Thyroid gland (tissue), 4 donors: ENCODE measurements around the gene CNNM1.

Experiments used
- POLR2A ChIP-seq, 2 donors: fragments of 450-650 bp; IDR thresholded peaks; one replicate each; pipeline ENCODE4 v1.6.1; 2017; ENCODE audit warnings: antibody characterized with exemption in 2 of 2, mild to moderate bottlenecking in 2 of 2, moderate library complexity in 1 of 2
- TF ChIP-seq, protein P1 (sequence below), 6 experiments: fragments of 200-600 bp in 3 of 6; fragments of 450-650 bp in 3 of 6; sonication (generic) in 3 of 6; IDR thresholded peaks; one replicate each; pipeline ENCODE4 v1.5.1; 2016 to 2019; ENCODE audit warnings: antibody characterized with exemption in 6 of 6, mild to moderate bottlenecking in 2 of 6, inconsistent platforms in 1 of 6, moderate library complexity in 1 of 6

DNA sequence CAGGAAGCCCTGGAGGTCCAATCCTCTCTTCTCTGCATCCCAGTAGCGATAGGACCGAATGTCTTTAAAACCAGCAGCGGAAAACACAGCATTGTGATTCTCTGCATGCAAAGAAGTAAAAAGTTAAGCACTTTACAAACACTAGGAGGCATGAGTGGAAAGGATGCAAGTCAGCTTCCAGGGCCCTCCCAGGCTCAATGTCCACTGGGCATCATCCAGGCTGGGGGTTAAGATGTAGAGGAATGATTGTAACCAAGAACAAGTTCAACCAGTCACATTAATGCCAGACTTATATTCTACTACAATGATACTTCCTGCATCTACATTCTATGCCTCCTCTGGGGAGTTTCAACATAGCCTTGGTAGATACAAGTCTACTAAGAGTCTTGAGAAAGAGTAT lies 77.0 kb downstream of the CNNM1 start:
- TF ChIP-seq, protein P1, sequence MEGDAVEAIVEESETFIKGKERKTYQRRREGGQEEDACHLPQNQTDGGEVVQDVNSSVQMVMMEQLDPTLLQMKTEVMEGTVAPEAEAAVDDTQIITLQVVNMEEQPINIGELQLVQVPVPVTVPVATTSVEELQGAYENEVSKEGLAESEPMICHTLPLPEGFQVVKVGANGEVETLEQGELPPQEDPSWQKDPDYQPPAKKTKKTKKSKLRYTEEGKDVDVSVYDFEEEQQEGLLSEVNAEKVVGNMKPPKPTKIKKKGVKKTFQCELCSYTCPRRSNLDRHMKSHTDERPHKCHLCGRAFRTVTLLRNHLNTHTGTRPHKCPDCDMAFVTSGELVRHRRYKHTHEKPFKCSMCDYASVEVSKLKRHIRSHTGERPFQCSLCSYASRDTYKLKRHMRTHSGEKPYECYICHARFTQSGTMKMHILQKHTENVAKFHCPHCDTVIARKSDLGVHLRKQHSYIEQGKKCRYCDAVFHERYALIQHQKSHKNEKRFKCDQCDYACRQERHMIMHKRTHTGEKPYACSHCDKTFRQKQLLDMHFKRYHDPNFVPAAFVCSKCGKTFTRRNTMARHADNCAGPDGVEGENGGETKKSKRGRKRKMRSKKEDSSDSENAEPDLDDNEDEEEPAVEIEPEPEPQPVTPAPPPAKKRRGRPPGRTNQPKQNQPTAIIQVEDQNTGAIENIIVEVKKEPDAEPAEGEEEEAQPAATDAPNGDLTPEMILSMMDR (IDR thresholded peaks at IDR 0.05) = no peak
- TF ChIP-seq POLR2A (IDR thresholded peaks at IDR 0.05) = no peak
